ENCODE measurements around the gene CAPN10.

CAPN10 gene

DNA sequence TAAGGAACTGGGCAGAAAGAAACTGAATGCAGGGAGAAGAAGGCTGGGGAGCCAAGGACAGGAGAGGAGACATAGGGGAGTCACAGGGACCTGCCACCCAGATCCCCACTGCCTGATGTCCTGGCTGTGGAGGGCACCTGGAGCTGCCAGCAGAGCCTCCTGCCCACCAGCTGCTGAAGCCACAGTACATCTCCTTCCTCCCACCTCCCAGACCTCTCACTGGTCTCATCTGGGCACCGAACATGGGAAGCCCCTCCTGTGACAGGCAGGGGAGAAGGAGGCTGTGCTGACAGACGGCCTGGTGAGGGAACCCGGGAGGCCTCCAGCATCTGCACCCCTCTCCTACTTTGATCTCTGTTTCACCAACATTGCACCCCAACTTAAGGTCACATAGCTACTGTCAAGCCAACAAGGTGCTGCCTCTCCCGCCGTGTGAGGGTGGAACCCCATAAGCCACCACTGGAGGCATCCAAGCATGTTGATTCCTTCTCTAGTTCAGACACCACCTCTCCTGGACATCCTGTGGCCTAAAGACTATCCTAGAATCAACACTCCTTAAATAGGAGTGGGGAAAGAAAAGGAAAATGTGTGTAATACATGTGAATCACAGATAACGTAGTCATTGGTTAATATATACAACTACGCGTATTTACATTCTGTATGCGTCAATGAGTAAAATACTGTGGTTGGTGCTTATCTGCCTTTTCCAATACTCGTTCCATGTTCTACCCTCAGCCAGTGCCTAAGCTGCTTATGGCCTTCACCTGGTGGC, 21.8 kb upstream of the CAPN10 start:
- DNase-seq = peak; percentile 23

DNA sequence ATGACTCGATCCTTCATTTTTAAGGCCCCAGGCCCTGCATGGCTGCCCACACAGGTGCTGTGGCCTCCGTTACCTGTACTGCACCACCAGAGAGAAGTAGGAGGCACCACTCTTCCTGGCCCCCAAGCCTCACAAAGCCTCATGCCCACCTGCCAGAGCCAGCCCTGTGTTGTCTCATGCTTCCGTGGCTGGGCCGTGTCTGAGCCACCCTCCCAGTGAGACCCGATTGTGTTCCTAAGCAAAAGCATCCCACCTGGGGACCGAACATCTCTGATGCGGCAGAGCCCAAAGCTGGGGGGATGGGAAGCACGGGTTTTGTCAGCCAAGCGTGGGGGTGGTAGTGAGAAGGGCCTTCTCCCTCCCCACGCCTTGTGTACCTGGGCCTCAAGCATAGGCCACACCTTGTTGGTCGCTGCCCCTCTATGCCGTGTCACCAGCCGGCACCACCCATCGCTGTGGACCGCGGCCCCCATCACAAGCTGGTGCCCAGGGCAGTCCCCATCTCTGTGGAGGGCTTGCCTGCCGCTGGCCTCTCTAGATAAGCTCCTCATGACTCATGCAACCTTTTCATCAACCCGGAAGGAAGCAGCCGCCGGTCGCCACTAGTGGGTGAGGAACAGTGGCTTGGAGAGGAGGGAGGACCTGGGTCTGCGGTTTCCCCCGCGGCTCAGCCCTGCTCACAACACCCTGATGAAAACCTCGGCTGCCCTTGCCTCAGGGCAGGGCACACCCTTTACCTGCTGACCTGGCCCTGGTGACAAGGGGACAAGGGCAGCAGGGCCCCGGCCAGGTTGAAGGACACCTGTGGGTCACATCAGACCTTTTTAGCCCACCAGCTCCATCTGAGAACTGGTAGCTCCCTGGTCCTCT, 21.0 kb upstream of the CAPN10 start:
- peak; percentile 92 for DNase-seq

DNA sequence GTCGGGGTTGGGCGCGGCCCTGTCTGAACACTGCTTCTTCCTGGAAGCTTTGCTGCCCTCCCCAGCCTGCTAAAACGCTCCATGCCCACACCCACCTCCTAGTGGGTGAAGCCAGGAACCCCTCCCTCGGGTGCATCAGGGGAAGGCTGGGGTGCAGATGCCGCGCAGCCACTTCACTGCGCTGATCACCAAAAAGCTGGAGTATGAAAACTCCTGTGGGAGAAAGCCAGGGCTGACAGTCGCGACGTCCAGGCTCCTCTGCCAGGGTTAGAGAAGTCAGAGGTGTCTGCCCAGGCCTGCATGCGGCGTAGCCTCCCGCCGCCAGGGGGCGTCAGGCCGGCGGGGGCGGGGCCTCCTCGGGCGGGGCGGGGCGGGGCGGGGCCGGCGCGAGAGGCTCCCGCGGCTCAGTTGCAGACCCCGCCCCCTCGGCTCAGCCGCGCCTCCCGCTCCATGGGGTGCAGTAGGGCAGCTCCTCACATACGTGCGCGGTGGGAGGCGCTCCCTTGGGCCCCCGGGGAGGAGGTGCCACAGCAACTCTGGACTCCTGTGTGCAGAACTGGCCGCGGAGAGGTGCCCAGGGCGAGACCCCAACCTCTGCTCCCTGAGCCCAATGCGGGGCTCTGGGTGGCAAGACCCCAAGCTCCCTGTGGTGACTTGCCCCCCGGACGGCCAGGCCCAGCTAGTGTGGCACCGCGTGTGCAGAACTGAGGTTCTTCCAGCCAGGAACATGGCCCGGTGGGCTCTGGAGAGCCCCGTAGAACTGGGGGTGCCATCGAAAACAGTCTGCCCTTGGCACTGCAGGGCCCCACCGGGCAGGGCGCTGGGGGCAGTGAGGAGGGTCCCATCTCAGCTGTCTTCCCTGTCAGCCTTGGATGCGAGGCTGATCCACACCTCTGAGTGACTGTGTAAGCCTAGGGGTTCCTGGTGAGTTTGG, 20.1 kb upstream of the CAPN10 start:
- peak; percentile 89 for DNase-seq

DNA sequence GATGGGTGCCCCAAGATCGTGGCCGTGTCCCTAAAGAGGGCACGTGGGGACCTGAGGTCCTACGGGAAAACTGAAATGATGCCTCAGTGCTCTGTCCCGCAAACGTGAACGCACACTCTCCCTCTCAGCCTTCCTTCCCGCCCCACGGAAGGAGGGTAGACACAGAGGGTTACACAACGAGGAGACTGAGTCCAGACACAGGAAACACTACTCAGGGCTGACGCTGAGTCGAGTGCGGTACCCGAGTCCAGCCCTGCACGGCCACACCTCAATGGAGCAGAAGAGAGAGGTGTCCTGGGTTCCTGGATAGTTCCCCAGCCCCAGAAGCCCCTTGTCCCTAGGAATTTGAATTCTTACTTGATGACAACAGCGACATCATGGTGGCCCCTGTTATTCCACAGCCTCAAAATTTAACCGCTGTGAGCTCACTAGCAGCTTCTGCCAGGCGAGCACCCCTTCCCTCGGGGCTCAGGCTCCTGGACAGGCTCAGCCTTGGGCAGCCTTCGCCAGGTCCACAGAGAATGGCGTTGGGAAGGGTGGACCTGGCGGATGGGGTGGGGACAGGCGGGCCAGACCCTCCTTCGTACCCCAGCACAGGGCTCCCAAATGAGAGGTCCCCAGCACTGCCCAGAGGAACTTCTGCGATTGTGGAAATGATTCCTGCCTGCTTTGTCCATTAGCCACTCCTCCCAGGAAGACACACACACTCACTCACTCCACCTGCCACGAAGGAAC, 19.2 kb upstream of the CAPN10 start:
- peak; percentile 58 for DNase-seq

DNA sequence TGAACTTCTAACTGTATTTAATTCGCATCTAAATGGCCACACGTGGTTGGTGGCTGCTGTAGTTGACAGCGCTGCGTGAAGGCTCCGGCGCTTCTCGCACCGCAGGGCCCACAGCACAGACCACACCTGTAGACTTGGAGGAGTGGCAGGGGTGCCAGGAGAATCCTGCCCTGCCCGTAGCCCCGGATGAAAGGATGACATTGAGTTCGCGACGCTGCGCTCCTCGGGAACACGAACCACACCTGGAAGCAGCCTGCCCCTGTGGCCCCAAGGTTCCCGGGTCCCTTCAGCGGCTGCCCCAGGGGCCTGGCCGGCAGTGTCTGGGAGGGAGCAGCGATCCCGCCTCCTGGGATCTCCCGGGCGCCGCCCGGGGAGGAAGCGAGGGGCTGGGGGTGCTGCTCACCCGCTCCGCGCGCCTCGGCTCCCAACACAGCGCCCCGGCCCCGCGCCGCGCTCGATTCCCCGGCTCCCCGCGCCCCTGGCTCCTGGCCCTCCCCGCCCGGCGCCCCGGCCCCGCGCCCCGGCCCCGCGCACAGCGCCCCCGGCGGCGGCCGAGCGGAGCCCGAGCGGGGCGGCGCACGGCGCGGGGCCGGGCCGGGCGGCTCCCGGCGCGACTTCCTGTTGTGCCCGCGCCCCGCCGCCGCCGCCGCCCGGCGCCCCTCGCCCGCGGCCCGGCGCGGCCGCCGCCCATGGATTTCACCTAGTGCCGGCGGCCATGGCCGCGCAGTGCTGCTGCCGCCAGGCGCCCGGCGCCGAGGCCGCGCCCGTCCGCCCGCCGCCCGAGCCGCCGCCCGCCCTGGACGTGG, 18.5 kb upstream of the CAPN10 start, which contains the start of gene RNPEPL1:
TSS of gene RNPEPL1 (plus strand) at position 613 of the 806 bp plus-strand sequence. CDS start at position 716, 103 bp downstream.
- peak; percentile 56 for DNase-seq

DNA sequence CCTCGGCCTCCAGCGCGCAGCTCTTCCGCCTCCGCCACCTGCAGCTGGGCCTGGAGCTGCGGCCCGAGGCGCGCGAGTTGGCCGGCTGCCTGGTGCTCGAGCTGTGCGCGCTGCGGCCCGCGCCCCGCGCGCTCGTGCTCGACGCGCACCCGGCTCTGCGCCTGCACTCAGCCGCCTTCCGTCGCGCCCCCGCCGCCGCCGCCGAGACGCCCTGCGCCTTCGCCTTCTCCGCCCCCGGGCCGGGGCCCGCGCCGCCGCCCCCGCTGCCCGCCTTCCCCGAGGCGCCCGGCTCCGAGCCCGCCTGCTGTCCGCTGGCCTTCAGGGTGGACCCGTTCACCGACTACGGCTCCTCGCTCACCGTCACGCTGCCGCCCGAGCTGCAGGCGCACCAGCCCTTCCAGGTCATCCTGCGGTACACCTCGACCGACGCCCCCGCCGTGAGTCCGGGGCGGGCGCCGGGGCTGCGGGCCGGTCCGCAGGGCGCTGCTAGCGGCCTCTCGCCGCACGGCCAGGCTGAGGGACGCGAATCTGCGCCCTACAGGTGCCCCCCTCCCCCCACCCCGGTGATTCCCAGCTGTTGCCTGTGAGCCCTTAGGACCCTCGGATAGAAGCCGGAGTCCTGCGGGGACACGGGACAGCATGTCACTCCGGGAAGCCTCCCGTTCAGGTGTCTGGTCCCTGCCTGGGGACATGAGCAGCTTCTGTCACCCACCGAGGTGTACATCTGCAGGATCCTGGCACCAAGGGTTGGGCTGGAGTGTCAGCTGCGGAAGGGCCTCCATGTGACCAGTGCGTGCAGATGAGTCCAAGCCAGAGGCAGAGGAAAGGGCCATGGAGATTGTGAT, 17.6 kb upstream of the CAPN10 start:
- peak; percentile 51 for DNase-seq

DNA sequence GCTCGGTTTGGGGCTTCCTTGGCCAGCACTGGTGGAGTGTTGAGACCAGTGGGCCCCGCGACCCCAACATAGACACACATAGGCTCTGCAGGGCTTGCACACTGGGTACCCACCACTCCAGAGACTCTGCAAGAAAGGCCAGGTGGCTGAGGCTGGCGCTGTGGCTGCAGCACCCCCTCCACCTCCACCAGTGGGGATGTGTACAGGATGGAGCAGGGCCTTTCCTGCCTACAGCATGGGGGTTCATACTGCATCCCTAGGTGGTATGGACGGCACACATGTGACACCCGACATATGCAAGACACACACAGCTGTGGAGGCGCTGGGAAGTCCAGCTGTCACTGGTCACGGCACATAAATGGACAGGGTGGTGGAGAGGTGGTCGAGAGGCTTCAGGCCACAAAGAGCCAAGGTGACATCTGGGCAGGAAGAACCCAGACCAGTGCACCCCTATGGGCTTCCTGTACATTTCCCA, 17.0 kb upstream of the CAPN10 start:
- no peak for DNase-seq

DNA sequence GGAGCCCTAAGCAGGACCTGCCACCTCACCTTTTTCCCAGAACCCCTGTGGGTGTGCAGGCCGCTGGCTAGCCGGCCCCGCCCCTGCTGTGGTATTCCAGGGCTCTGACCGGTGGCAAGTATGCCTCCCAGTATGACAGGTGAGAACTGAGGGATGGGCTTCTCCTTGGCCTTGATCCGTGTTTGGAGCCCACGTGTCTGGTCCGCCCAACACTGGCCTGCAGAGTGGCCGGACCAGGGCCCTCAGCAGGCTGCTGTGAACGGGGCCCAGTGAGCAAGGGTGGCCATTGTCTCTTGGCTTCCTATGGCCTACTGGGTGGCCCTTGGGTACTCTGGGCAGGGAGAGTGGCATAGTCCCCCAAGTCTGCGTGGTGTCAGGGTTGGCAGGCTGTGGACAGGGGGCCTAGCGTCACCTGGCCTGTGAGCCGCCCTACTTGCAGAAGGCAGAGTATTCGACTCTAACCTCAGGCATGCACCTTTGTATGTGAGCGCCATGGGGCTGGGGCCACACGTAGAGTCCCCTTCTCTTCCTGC, 16.5 kb upstream of the CAPN10 start:
- DNase-seq = no peak

DNA sequence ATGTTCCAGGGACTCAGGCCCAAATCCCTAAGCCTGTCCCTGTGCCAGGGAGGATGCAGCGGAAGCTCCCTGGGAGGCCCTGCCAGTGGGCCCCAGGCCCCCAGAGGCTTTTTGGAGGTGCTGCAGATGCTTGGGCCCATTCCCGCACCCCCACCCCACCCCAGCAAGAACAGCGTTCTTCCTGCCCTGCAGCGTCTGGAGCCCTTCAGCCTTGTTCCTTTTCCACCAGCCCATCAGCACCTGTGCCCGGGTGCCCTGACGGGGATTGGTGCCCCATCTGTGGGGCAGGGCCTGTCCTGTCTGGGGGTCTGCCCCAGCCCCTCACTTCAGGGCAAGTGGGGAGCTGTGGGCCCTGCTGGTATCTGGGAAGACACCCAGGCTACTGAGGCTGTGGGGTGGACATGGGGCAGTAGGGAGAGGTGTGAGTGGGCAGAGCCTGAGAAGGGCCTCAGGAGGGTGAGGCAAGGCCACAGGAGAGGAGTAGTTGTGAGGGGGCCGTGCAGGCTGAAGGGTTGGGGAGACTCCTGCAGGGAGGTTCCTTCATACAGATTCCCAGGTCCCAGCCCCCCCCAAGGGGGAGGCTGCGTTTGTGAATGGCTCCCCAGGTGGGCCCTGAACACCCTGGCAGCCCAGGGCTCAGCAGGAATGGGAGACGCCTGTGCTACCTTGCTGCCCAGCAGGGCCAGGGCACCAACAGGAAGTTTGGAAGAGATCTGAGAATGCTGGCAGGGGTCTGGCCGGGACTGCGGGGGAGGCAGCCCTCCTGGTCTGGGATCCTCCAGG, 15.8 kb upstream of the CAPN10 start:
- no peak for DNase-seq

DNA sequence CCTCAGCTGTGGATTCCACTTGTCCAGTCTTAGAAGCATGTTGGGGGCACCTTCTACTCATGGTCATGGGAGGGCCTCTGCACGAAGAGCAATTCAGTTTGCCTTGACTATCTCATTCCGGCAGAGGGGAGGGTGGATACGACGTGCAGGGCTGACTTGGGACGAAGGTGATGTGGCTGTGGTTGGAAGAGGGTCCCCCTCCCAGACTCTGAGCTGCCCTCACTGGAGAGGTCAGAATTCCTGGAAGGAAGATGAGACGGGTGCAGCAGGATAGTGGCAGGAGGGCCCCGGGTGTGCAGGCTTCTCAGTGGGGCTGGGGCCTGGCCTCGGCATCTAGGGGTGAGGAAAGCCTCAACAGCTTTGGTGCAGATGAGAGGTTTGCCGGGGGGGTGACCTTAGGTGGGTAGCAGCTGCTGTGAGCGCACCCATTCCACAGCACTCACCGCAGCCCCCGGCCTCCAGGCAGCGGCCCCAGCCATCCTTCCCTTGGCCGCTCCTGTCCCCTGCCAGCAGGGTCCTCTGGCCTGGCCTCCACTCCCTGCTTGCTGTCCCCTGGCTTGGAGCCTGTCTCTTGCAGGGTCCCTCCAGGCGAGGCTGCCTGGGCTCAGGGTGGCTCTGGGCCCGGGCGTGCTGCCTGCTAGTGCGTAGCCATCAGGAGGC, 15.1 kb upstream of the CAPN10 start:
- DNase-seq = no peak

DNA sequence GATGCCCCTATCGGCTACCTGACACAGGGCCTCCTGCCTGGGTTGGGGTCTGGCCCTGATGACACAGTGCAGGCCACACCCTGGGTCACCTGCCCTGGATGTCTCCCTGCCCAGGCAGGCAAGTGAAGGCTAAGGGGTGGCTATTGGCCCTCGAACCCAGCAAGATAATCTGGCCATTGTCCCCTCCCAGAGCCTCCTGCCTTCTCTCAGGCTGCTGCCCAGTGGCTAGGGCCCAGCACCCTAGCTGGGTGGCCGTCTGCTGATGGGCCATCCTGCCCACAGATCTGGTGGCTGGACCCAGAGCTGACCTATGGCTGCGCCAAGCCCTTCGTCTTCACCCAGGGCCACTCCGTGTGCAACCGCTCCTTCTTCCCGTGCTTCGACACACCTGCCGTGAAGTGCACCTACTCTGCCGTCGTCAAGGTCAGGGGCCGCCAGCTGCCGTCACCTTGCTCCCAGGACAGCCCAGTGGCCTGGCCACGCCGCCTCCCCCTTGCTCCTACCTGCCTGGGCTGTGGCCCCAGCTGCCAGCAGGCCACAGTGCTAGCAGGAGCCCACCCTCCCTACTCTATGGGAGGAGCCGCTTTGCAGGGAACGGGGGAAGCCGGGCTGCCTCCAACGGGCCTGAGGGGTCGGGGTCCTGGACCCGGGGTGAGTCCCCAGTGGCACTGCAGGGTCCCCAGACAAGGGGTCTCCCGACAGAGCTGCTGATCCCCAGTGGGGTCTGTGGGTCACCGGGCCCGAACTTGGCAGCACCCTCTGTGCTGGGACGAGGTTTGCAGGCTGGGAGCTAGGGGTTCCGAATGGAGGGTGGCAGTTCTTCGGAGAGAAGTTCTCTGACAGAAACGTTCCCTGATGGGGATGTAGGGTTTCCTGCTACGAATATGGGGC, 14.1 kb upstream of the CAPN10 start:
- no peak for DNase-seq

DNA sequence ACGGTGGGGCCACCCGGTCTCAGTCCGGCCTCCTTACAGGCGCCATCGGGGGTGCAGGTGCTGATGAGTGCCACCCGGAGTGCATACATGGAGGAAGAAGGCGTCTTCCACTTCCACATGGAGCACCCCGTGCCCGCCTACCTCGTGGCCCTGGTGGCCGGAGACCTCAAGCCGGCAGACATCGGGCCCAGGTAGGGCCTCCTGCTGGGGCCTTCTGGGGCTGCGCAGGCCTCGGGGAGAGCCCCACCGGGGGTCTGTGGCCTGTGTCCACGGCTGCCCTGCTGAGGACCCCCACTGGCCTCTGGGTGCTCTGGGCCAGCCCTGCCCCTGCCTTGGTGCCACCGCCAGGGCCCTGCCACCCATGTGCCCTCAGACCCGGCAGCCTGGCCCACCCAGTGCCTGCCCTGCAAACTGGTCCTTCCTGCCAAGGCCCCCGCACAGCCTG, 13.4 kb upstream of the CAPN10 start:
- no peak for DNase-seq

DNA sequence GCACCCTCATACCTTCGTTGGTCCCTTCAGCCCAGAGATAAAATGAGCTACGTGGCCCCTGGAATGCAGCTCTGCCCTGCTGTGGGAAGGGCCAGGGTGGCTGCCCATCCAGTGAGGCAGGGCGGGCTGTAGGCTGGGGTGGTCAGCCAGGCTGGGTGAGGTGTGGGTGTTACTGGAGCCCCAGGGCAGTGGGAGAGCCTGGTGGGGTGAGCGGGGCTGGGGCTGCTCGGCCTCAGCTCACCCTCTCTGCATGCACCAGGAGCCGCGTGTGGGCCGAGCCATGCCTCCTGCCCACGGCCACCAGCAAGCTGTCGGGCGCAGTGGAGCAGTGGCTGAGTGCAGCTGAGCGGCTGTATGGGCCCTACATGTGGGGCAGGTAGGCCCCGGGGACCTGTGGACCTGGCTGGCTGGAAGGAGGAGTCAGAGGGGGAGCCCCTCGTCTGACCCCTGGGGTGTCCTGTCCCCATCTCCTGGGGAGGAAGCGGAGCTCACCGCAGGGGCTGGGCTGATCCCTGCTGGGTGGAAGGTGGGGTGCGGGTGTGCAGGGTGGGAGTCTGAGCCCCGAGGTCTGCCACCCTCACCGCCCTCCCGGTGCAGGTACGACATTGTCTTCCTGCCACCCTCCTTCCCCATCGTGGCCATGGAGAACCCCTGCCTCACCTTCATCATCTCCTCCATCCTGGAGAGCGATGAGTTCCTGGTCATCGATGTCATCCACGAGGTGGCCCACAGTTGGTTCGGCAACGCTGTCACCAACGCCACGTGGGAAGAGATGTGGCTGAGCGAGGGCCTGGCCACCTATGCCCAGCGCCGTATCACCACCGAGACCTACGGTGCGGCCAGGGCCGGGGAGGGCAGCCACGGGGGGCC, 12.8 kb upstream of the CAPN10 start:
- no peak for DNase-seq

DNA sequence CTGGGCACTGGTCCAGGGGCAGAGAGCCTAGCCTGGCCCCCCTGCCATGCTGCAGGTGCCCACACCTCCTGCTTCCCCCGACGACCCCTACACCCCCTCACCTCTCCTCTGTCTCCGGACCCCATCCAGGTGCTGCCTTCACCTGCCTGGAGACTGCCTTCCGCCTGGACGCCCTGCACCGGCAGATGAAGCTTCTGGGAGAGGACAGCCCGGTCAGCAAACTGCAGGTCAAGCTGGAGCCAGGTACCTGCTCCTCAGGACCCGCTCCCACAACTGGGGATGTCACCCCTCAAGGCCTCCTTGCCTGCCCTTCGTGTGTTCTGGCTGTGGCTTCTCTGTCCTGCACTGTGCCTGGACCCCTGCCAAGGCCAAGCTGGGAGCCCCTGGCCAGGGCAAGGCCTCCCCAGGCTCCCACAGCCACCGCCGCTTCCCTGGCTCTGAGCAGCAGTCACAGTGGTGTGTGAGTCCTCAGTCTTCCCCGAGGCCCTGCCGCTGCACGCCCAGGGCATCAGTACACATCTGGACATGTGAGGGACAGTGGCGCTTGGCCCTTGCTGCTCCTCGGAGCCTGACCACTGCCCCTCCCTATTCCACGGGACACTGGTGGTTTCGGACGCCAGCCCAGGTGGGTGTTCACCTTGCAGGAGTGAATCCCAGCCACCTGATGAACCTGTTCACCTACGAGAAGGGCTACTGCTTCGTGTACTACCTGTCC, 12.0 kb upstream of the CAPN10 start:
- no peak for DNase-seq

Measured in inflammatory macrophage treated with lipopolysaccharide for 4 hours (primary cell).